Activated naive CD4-positive, alpha-beta T cell treated with anti-CD3 and anti-CD28 coated beads for 36 hours (primary cell): ENCODE measurements around the gene ENDOD1. TPM values are rescaled to one million over a fixed set of nuclear protein-coding genes. Genes with fewer than 3 reads are reported as not detected.
"Not testable (repeated sequence)": the region's sequence is repeated elsewhere in the genome, so short reads cannot be mapped to it uniquely, and the experiment has no call there.

Source experiments
- CTCF ChIA-PET: fragments of 350-600 bp; sonication (Branson Sonifier 250); formaldehyde crosslinking; loops from one replicate; lab custom pipeline; 2021; ENCODE audit warnings: antibody characterized with exemption; lab: Charles Lee
- DNase-seq: peaks from one replicate; pipeline ENCODE4 v3.0.0-alpha.2; 2020
- H3K27ac Mint-ChIP-seq: one replicate; pipeline ENCODE4 v1.8.0; 2021; ENCODE audit warnings: mild to moderate bottlenecking, mixed read lengths
- H3K27me3 Mint-ChIP-seq: one replicate; pipeline ENCODE4 v1.8.0; 2021; ENCODE audit warnings: low read depth, mixed read lengths
- H3K36me3 Mint-ChIP-seq: one replicate; pipeline ENCODE4 v1.8.0; 2021; ENCODE audit warnings: low read depth, mixed read lengths
- H3K4me1 Mint-ChIP-seq: one replicate; pipeline ENCODE4 v1.8.0; 2021; ENCODE audit warnings: low read depth, mixed read lengths
- H3K4me3 Mint-ChIP-seq: one replicate; pipeline ENCODE4 v1.8.0; 2021; ENCODE audit warnings: mild to moderate bottlenecking, moderate library complexity, mixed read lengths
- H3K9me3 Mint-ChIP-seq: one replicate; pipeline ENCODE4 v1.8.0; 2021; ENCODE audit warnings: mixed read lengths
- intact Hi-C: fragments of 100-400 bp; cut with micrococcal nuclease; formaldehyde crosslinking; loops from one replicate; pipeline ENCODE4 v1.15.1; 2023
- total RNA-seq, 2 experiments: library from RNA; stranded (reverse); gene quantifications; one replicate each; pipeline ENCODE4 v1.2.3, GENCODE V29; 2021

The ENDOD1 gene
- total RNA-seq, 2 experiments from 2014 or later, result 14.5 to 15.2 TPM

DNA sequence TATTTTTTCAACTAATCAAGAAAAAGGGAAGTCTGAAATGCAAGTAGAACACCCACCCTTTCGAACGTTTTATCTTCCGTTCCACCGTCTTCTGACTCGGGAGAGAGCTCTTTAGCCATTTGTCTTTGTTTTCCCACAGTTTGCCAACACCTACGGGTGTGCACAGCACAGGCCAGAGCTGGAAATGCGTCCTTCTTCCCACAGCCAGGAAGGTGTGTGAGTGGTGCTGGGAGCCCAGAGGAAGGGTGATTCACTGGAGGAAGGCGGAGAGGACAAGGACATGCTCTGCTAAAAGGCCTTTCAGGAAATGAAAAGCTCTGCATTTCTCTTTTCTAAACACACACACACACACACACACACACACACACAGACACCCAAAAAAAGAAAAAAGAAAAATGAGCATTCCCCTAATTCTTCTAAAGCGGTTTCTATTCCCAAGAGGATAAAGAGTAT lies 18.5 kb downstream of the ENDOD1 start:
- Mint-ChIP-seq H3K27ac (no peak overlapping the region), H3K9me3 (no peaks in the 10 kb centered on the region), H3K4me3 (no peak overlapping the region), H3K36me3 (peaks cover 13% of the 10 kb centered on the region), H3K4me1 (peaks cover 5% of the 10 kb centered on the region), H3K27me3 (no peaks in the 10 kb centered on the region)
- CTCF ChIA-PET, result no interaction called here
- intact Hi-C loops, result no loop called here
- DNase-seq, result no peak

GRCh38 chr11:95108671-95109551 lies 19.3 kb downstream of the ENDOD1 start:
- intact Hi-C loops, result no loop called here
- H3K27me3 Mint-ChIP-seq, result no peaks in the 10 kb centered on the region
- no peaks in the 10 kb centered on the region for H3K9me3 Mint-ChIP-seq
- peaks cover 18% of the 10 kb centered on the region for H3K36me3 Mint-ChIP-seq
- no peak for DNase-seq
- no peak overlapping the region for H3K4me3 Mint-ChIP-seq
- H3K4me1 Mint-ChIP-seq, result peaks cover 5% of the 10 kb centered on the region
- H3K27ac Mint-ChIP-seq, result no peak overlapping the region
- CTCF ChIA-PET, result no interaction called here

DNA sequence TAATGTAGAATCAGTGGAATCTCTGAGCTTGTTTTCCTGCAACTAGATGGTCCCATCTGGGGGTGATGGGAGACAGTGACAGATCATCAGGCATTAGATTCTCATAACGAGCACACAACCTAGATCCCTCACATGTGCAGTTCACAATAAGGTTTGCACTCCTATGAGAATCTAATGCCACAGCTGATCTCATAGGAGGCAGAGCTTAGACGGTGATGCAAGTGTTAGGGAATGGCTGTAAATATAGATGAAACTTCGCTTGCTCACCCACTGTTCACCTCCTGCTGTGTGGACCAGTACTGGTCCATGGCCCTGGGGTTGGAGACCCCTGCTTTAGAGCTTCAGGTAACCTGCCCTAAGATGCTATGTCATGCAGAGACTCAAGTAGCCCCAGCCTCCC lies 21.8 kb downstream of the ENDOD1 start:
- H3K4me1 Mint-ChIP-seq, H3K9me3 Mint-ChIP-seq, DNase-seq, H3K27me3 Mint-ChIP-seq, CTCF ChIA-PET, H3K27ac Mint-ChIP-seq, H3K4me3 Mint-ChIP-seq, intact Hi-C loops: not testable (repeated sequence)
- H3K36me3 Mint-ChIP-seq, result peaks cover 18% of the 10 kb centered on the region

DNA sequence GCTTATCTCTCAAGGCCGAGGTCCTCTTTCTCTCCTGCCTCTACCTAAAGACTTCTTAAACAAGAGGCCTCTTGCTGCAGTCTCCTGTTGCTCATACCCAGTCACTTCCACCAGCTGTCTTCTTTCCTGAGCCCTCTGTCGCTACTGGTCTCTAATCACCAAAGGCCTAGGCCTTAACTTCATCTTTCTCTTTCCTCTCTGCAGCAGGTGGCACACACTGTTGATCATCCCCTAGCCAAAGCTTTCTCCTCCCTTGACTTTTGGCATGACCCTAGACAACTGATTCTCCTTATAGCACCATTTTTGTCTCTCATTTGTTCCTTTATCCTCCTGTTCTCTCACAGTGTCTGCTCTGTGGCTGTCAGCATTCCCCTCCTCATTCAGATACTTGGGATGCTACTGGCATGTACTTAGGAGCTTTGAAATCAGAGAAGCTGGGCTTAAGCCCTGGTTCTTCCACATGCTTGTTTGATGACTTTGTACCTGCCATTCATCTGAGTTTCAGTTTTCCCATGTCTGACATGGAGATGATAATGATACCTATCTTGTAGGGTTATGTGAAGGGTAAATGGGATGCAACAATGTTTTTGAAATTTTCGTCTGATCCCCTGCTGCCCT lies 22.4 kb downstream of the ENDOD1 start:
- DNase-seq, result no peak
- peaks cover 4% of the 10 kb centered on the region for H3K4me1 Mint-ChIP-seq
- H3K27ac Mint-ChIP-seq, result no peak overlapping the region
- CTCF ChIA-PET, result interaction anchor here (1.0 kb wide), 1 partner anchor 19 kb away, joined by 3 read pairs; no protein-coding TSS in a partner anchor
- no peaks in the 10 kb centered on the region for H3K9me3 Mint-ChIP-seq
- intact Hi-C loops, result no loop called here
- no peaks in the 10 kb centered on the region for H3K27me3 Mint-ChIP-seq
- no peak overlapping the region for H3K4me3 Mint-ChIP-seq
- peaks cover 17% of the 10 kb centered on the region for H3K36me3 Mint-ChIP-seq

DNA sequence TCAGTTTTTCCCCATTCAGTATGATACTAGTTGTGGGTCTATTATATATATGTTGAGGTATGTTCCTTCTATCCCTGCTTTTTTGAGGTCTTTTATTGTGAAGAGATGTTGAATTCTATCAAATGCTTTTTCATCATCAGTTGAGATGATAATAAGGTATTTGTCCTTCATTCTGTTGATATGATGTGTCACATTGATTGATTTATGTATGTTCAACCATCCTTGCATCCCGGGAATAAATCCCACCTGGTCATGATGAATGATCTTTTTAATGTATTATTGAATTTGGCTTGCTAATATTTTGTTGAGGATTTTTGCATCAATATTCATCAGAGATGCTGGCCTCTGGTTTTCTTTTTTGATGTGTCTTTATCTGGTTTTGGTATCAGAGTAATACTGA lies 26.0 kb downstream of the ENDOD1 start:
- peaks cover 8% of the 10 kb centered on the region for H3K36me3 Mint-ChIP-seq
- no peak overlapping the region for H3K4me3 Mint-ChIP-seq
- no peak for DNase-seq
- H3K27ac Mint-ChIP-seq, result no peak overlapping the region
- no peaks in the 10 kb centered on the region for H3K27me3 Mint-ChIP-seq
- intact Hi-C loops, result no loop called here
- H3K9me3 Mint-ChIP-seq, result peaks cover 3% of the 10 kb centered on the region
- H3K4me1 Mint-ChIP-seq, result peaks cover 8% of the 10 kb centered on the region
- CTCF ChIA-PET, result no interaction called here

DNA sequence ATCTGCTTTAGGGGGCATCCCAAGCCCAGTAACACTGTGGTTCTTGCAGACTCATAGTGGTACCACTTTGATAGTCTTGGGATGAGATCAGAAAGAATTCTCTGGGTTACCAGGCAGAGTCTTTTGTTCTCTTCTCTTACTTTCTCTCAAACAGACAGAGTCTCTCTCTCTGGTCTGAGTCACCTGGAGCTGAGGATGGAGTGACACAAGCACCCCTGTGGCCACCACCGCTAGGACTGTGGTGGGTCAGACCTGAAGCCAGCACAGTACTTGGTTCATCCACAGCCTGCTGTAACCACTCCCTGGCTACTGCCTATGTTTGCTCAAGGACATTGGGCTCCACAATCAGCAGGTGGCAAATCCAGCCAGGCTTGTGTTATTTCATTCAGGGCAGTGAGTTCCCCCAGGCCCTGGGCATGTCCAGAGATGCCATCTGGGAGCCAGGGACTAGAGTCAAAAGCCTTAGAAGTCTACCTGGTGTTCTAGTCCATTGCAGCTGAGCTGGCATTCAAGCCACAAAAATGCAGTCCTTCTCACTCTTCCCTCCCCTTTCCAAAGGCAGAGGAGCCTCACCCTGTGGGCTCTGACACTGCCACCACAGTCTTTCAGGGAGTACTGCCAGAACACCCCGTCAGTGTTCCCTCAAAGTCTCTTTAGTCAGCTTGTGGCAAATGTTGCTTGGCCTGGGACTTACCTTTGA lies 29.9 kb downstream of the ENDOD1 start:
- Mint-ChIP-seq H3K4me1 (peaks cover 5% of the 10 kb centered on the region), H3K27me3 (no peaks in the 10 kb centered on the region), H3K27ac (no peak overlapping the region), H3K36me3 (peaks cover 3% of the 10 kb centered on the region), H3K4me3 (no peak overlapping the region), H3K9me3 (peaks cover 3% of the 10 kb centered on the region)
- DNase-seq, result no peak
- CTCF ChIA-PET, result no interaction called here
- intact Hi-C loops, result no loop called here

DNA sequence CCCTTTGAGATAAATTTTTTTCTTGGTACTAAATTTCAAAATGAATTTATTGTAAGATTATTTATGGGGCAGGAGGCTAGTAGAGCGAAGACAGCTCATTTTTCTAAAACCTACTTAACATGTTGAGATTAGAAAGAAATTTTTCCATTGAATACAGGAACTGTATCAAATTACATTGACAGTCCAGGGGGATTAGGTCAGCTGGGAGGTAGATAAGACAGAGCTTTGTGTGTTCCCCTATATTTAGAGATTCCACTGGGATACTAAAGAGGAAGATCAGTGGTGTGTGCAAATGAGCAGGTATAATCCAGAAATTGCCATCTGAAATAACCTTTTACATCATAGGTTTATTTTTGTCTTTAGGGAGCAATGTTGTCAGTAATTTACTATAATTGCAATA lies 32.1 kb downstream of the ENDOD1 start:
- CTCF ChIA-PET, result no interaction called here
- DNase-seq, result no peak
- H3K36me3 Mint-ChIP-seq, result peaks cover 3% of the 10 kb centered on the region
- peaks cover 3% of the 10 kb centered on the region for H3K9me3 Mint-ChIP-seq
- no peak overlapping the region for H3K4me3 Mint-ChIP-seq
- no peaks in the 10 kb centered on the region for H3K27me3 Mint-ChIP-seq
- H3K27ac Mint-ChIP-seq, result no peak overlapping the region
- intact Hi-C loops, result no loop called here
- peaks cover 5% of the 10 kb centered on the region for H3K4me1 Mint-ChIP-seq

GRCh38 chr11:95123556-95123955 lies 33.9 kb downstream of the ENDOD1 start:
- H3K9me3 Mint-ChIP-seq, result peaks cover 1% of the 10 kb centered on the region
- intact Hi-C loops, result no loop called here
- no peak for DNase-seq
- peaks cover 7% of the 10 kb centered on the region for H3K36me3 Mint-ChIP-seq
- no peaks in the 10 kb centered on the region for H3K27me3 Mint-ChIP-seq
- peaks cover 5% of the 10 kb centered on the region for H3K4me1 Mint-ChIP-seq
- no peak overlapping the region for H3K4me3 Mint-ChIP-seq
- no peak overlapping the region for H3K27ac Mint-ChIP-seq
- CTCF ChIA-PET, result interaction anchor here (1.1 kb wide), 1 partner anchor 29 kb away, joined by 3 read pairs; no protein-coding TSS in a partner anchor

- no peaks in the 10 kb centered on the region for H3K27me3 Mint-ChIP-seq
- no peak overlapping the region for H3K27ac Mint-ChIP-seq
- no peaks in the 10 kb centered on the region for H3K4me1 Mint-ChIP-seq
- CTCF ChIA-PET, result no interaction called here
- no peaks in the 10 kb centered on the region for H3K9me3 Mint-ChIP-seq
- intact Hi-C loops, result no loop called here
- H3K4me3 Mint-ChIP-seq, result no peak overlapping the region
- DNase-seq, result no peak
- H3K36me3 Mint-ChIP-seq, result peaks cover 17% of the 10 kb centered on the region
These were observed 39.0 kb downstream of the ENDOD1 start for GRCh38 chr11:95128602-95129001.

DNA sequence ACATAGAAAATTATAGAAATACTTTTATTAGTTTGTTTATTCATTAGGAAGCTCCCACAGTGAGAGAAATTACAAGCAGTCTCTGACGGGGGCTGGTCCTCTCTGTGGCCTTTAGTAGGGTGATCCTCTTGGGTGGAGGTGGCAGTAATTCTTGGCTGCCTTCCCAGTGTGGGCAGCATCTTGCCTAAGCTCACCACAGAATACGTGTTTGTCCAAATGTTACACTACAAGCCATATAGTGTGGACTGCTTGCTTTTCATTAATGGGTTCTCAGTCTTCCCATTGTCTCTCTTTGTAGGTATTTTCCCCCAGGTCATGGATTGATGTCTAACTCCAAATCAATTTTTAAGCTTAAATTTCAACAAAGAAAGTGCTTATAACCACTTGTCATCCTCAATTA lies 43.3 kb downstream of the ENDOD1 start:
- peaks cover 7% of the 10 kb centered on the region for H3K4me1 Mint-ChIP-seq

GRCh38 chr11:95134491-95134890 lies 44.8 kb downstream of the ENDOD1 start:
- H3K4me3 Mint-ChIP-seq, result no peak overlapping the region
- peaks cover 6% of the 10 kb centered on the region for H3K36me3 Mint-ChIP-seq
- CTCF ChIA-PET, result no interaction called here
- intact Hi-C loops, result loop anchor here (10.0 kb wide), 1 partner anchor 1240 kb away; no protein-coding TSS in a partner anchor
- peaks cover 7% of the 10 kb centered on the region for H3K4me1 Mint-ChIP-seq
- H3K27ac Mint-ChIP-seq, result no peak overlapping the region
- no peak for DNase-seq
- H3K27me3 Mint-ChIP-seq, result no peaks in the 10 kb centered on the region
- no peaks in the 10 kb centered on the region for H3K9me3 Mint-ChIP-seq

More for the DNA sequence above, 43.3 kb downstream of the ENDOD1 start:
- Mint-ChIP-seq H3K9me3 (no peaks in the 10 kb centered on the region), H3K36me3 (peaks cover 17% of the 10 kb centered on the region), H3K27me3 (no peaks in the 10 kb centered on the region), H3K4me3 (no peak overlapping the region), H3K27ac (no peak overlapping the region)
- no peak for DNase-seq
- intact Hi-C loops, result loop anchor here (10.0 kb wide), 1 partner anchor 1238 kb away; no protein-coding TSS in a partner anchor
- CTCF ChIA-PET, result no interaction called here

DNA sequence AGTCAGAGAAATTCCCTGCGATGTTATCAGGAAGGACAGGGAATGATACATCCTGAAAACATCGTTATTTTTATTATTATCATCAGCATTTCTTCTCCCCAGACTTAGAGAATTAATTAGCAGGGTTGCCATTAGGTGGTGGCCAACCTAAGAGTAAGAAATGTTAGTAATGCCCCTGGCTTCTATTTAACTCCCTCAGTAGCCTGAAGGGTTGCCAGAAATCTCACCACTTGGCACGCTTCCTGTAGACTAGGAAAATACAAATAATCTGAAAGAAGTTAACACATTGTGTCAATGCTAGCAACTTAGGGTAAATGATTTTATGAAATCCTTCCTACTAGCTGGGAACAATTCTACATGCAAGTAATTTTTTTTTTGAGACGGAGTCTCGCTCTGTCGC lies 45.5 kb downstream of the ENDOD1 start:
- no peak for DNase-seq
- intact Hi-C loops, result loop anchor here (10.0 kb wide), 1 partner anchor 1240 kb away; no protein-coding TSS in a partner anchor
- Mint-ChIP-seq H3K36me3 (peaks cover 2% of the 10 kb centered on the region), H3K4me1 (peaks cover 7% of the 10 kb centered on the region), H3K27me3 (peaks cover under 1% of the 10 kb centered on the region), H3K9me3 (no peaks in the 10 kb centered on the region), H3K4me3 (no peak overlapping the region), H3K27ac (no peak overlapping the region)
- CTCF ChIA-PET, result interaction anchor here (6.3 kb wide), 1 partner anchor 64 kb away, joined by 42 read pairs; no protein-coding TSS in a partner anchor
